K562 treated with DMSO at 1 percent for 24 hours (cell line): ENCODE measurements around the gene AMPD2. TPM values are rescaled to one million over a fixed set of nuclear protein-coding genes. Genes with fewer than 3 reads are reported as not detected.

Experiments used
- total RNA-seq: library from RNA; unstranded; fragments of 300-600 nt; gene quantifications from 2 replicates; pipeline ENCODE4 v1.2.3, GENCODE V29; 2022; ENCODE audit warnings: low read depth; ENCODE audit not compliant: insufficient read depth

Gene AMPD2
- total RNA-seq = 59.4 and 63.7 TPM in 2 replicates

GRCh38 chr1:109619576-109620400 lies at the start of gene AMPD2, which contains the start of gene GNAT2:
Gene AMPD2, plus strand, starts transcription at chr1:109619837. Its CDS starts 1,339 bp downstream, at chr1:109621176.
Gene GNAT2, minus strand, starts transcription at chr1:109619616. Its CDS starts 6,746 bp downstream, at chr1:109612870.

DNA sequence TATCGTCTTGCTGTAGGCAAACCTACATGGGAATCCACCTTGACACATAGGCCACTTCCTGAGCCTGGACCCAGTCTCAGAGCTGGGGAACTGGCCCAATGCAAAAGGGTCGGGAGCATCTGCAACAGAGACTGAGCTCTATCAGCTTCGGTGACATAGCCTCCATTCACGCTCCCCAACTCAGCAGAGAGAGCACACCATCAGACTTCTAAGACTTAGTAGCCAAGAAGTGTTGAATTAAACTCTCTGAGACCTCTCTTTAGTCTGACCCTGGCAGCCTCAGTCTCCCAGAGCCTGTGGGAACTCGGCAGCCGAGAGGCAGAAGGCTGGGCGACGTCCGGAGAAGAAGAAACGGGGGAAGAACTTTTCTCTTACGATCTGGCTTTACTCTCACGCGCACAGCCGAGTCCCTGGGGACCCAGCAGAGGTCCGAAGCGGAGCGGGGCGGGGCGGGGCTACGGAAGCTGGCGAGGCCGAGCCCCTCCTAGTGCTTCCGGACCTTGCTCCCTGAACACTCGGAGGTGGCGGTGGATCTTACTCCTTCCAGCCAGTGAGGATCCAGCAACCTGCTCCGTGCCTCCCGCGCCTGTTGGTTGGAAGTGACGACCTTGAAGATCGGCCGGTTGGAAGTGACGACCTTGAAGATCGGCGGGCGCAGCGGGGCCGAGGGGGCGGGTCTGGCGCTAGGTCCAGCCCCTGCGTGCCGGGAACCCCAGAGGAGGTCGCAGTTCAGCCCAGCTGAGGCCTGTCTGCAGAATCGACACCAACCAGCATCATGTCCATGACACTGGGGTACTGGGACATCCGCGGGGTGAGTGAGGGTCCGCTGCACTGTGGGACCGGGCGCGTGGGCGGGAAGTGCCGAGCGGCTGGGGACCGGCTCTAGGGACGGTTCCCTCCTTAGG lies 36.2 kb downstream of the AMPD2 start, which contains the start of gene GSTM4:
TSS of gene GSTM4 (plus strand) at position 485 of the 905 bp plus-strand sequence. CDS start at position 776, 291 bp downstream.

DNA sequence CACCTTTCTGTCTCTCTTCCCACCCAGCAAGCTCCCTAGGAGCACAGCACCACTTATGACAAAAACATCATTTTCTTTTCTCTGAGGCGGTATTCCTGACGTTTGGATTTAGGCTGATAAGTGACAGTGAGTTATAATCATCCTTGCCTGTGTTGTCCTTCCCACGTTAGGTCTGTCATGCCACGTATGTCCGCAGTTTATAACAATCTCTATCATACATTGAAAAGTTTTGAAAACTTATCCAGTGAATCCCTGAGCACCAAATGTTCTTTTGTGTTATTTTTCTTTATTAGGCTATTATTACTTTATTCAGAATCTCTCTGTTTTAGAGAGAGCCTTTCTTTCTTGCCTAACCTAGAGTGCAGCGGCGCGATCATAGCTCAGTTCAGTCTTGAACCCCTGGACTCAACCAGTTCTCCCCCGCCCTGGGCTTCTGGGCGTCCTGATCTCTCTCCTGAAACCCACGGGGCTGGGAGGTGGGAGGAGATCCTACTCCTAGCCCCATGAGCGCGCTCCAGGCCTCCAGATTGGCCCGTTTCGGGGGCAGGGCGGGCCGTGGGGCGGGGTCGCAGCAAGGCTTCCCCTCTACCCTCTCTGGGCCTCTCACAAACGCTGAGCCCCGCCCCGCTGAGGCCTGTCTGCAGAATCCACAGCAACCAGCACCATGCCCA lies 48.0 kb downstream of the AMPD2 start, which contains the start of gene GSTM2:
TSS of gene GSTM2 (plus strand) at position 606 of the 671 bp plus-strand sequence. CDS start at position 665, 59 bp downstream.

Other genes starting within 250 kb of the AMPD2 start
- 70.4 and 73.1 TPM in 2 replicates for gene SORT1, start 221.9 kb upstream of the AMPD2 start, total RNA-seq
- gene PSMA5, start 193.4 kb upstream of the AMPD2 start, total RNA-seq = 74.1 and 108 TPM in 2 replicates
- 0.15 TPM in 1 of 2 replicates, not detected in the other for gene SYPL2, start 153.3 kb upstream of the AMPD2 start, total RNA-seq
- gene ATXN7L2, start 135.9 kb upstream of the AMPD2 start, total RNA-seq = 6.7 and 7.0 TPM in 2 replicates
- gene CYB561D1, start 125.7 kb upstream of the AMPD2 start, total RNA-seq = 9.5 and 10.0 TPM in 2 replicates
- gene AMIGO1, start 110.1 kb upstream of the AMPD2 start, total RNA-seq = 1.0 and 1.1 TPM in 2 replicates
- gene GPR61, start 80.0 kb upstream of the AMPD2 start, total RNA-seq = 1.00 TPM in 1 of 2 replicates, not detected in the other
- gene GNAI3, start 71.2 kb upstream of the AMPD2 start, total RNA-seq = 4.2 and 5.5 TPM in 2 replicates
- gene GNAT2, start 221 bp upstream of the AMPD2 start, total RNA-seq = not detected in 2 replicates
- 59.3 and 69.0 TPM in 2 replicates for gene GSTM4, start 36.3 kb downstream of the AMPD2 start, total RNA-seq
- 16.9 and 20.9 TPM in 2 replicates for gene GSTM2, start 48.2 kb downstream of the AMPD2 start, total RNA-seq
- not detected in 2 replicates for gene GSTM1, start 68.0 kb downstream of the AMPD2 start, total RNA-seq
- gene GSTM5, start 92.4 kb downstream of the AMPD2 start, total RNA-seq = not detected in 2 replicates
- 28.6 and 28.7 TPM in 2 replicates for gene GSTM3, start 121.2 kb downstream of the AMPD2 start, total RNA-seq
- not detected in 2 replicates for gene EPS8L3, start 144.1 kb downstream of the AMPD2 start, total RNA-seq